MCF 10A (cell line): ENCODE data around the gene TAS1R1. TPM values are rescaled to one million over a fixed set of nuclear protein-coding genes. Genes with fewer than 3 reads are reported as not detected.

Experiments used
- BruUV-seq: library from RNA; stranded (reverse); fragments of 400-500 nt; replicated peaks from 2 replicates; lab custom pipeline; 2021; lab: Mats Ljungman, UMichigan
- CTCF ChIA-PET: fragments of 300-600 bp; sonication (Branson Sonifier 250); formaldehyde crosslinking; extraction: SDS; loops from one replicate; lab custom pipeline; 2021; ENCODE audit warnings: antibody characterized with exemption, inconsistent platforms; lab: Yijun Ruan, JAX
- POLR2A ChIA-PET: fragments of 300-600, 350-650 bp; sonication (Branson Sonifier 250); formaldehyde crosslinking; extraction: SDS; loops from one replicate; lab custom pipeline; 2020; ENCODE audit warnings: antibody characterized with exemption, inconsistent platforms; lab: Yijun Ruan, JAX
- DNase-seq: peaks from one replicate; pipeline ENCODE4 v3.0.0-alpha.2; 2018; ENCODE audit not compliant: unreplicated experiment
- H3K27ac Mint-ChIP-seq: one replicate; pipeline ENCODE4 v1.8.0; 2022; ENCODE audit warnings: mild to moderate bottlenecking, low read depth, mixed read lengths; ENCODE audit not compliant: unreplicated experiment
- H3K27me3 Mint-ChIP-seq: one replicate; pipeline ENCODE4 v1.8.0; 2022; ENCODE audit warnings: mixed read lengths; ENCODE audit not compliant: insufficient read depth, unreplicated experiment
- H3K36me3 Mint-ChIP-seq: one replicate; pipeline ENCODE4 v1.8.0; 2022; ENCODE audit warnings: mild to moderate bottlenecking, moderate library complexity, mixed read lengths; ENCODE audit not compliant: insufficient read depth, unreplicated experiment
- H3K4me1 Mint-ChIP-seq: one replicate; pipeline ENCODE4 v1.8.0; 2022; ENCODE audit warnings: mixed read lengths; ENCODE audit not compliant: insufficient read depth, unreplicated experiment
- H3K4me3 Mint-ChIP-seq: one replicate; pipeline ENCODE4 v1.8.0; 2022; ENCODE audit warnings: mild to moderate bottlenecking, moderate library complexity, mixed read lengths; ENCODE audit not compliant: unreplicated experiment
- H3K9me3 Mint-ChIP-seq: one replicate; pipeline ENCODE4 v1.8.0; 2022; ENCODE audit warnings: mixed read lengths; ENCODE audit not compliant: unreplicated experiment
- intact Hi-C: fragments of 100-400 bp; cut with micrococcal nuclease; formaldehyde crosslinking; loops from 2 replicates; pipeline ENCODE4 v1.14.1; 2022
- total RNA-seq: library from RNA; stranded (reverse); gene quantifications from 2 replicates; pipeline ENCODE4 v1.2.3, GENCODE V29; 2022
- TF ChIP-seq, protein P1 (sequence below): fragments of 200-600 bp; IDR thresholded peaks from one replicate; pipeline ENCODE4 v1.8.0; 2022; ENCODE audit warnings: antibody characterized with exemption, mild to moderate bottlenecking; ENCODE audit not compliant: unreplicated experiment

The TAS1R1 gene
- total RNA-seq, 1 experiment from 2014 or later, result not detected

DNA sequence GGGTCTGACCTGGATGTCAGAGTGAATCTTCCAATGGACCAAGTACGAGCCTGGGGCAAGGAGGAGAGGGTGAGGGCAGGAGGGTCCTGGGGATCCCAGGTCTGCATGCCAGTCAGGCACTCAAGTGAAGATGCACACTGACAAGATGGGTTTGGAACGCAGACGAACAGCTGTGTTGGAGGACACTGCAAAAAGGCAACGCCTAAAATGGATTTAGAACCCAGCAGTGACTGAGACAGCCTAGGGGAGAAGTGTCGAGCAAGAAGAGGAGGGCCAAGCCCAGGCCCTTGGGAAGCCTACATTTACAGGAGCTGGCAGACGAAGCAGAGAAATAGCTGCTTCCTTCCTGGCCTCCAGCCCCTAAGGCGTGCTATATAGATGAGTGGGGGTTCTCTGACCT lies 26.6 kb upstream of the TAS1R1 start:
- no peak overlapping the region for H3K4me3 Mint-ChIP-seq
- POLR2A ChIA-PET, result interaction anchor here (0.8 kb wide), 1 partner anchor 30 kb away, joined by 3 read pairs; no protein-coding TSS in a partner anchor
- no peak for DNase-seq
- BruUV-seq, result no TSS peak
- intact Hi-C loops, result no loop called here
- no peaks in the 10 kb centered on the region for H3K27me3 Mint-ChIP-seq
- no peaks in the 10 kb centered on the region for H3K4me1 Mint-ChIP-seq
- TF ChIP-seq, protein P1, sequence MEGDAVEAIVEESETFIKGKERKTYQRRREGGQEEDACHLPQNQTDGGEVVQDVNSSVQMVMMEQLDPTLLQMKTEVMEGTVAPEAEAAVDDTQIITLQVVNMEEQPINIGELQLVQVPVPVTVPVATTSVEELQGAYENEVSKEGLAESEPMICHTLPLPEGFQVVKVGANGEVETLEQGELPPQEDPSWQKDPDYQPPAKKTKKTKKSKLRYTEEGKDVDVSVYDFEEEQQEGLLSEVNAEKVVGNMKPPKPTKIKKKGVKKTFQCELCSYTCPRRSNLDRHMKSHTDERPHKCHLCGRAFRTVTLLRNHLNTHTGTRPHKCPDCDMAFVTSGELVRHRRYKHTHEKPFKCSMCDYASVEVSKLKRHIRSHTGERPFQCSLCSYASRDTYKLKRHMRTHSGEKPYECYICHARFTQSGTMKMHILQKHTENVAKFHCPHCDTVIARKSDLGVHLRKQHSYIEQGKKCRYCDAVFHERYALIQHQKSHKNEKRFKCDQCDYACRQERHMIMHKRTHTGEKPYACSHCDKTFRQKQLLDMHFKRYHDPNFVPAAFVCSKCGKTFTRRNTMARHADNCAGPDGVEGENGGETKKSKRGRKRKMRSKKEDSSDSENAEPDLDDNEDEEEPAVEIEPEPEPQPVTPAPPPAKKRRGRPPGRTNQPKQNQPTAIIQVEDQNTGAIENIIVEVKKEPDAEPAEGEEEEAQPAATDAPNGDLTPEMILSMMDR, result no peak
- peaks cover 97% of the 10 kb centered on the region for H3K36me3 Mint-ChIP-seq
- H3K27ac Mint-ChIP-seq, result no peak overlapping the region
- H3K9me3 Mint-ChIP-seq, result no peaks in the 10 kb centered on the region
- CTCF ChIA-PET, result interaction anchor here (0.6 kb wide), 1 partner anchor 42 kb away, joined by 3 read pairs; no protein-coding TSS in a partner anchor

DNA sequence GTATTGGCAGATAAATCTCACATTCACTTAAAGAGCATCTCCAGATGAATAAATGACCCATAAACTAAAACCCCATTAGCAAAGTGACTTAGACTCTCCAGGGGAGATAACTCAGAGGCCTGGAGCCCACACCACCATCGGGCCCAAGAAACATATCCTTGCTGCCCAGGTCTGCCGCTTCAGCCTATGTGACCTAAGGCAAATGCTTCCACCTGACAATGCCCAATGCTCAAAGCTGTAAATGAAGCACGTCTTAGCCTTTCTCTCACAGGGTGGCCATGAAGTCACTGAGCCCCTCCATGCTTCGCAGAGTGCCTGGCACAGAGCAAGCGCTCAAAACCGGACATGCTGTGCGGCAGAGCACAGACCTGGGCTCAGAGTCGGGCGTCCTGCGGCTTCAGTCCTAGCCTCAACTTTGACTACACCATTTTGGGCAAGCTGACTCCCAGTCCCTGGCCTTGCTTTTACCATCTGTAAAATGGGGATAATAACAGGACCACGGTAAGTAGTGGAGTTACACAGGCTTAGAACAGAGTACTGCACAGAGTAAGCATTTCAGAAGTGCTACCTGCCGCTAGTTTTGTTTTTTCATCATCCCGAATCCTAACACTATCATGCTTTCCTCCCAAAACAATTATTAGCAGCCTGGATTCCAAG lies 24.5 kb upstream of the TAS1R1 start:
- intact Hi-C loops, result no loop called here
- Mint-ChIP-seq H3K27ac (no peak overlapping the region), H3K4me1 (no peaks in the 10 kb centered on the region), H3K36me3 (peaks cover 93% of the 10 kb centered on the region), H3K4me3 (no peak overlapping the region), H3K9me3 (no peaks in the 10 kb centered on the region), H3K27me3 (no peaks in the 10 kb centered on the region)
- ChIA-PET CTCF (interaction anchor here (0.6 to 2.0 kb wide), 2 partner anchors 24 to 114 kb away, joined by 3 to 6 read pairs; partner anchors contain the start of gene TAS1R1), POLR2A (no interaction called here)
- TF ChIP-seq, protein P1, result no peak
- no peak for DNase-seq
- BruUV-seq, result no TSS peak

DNA sequence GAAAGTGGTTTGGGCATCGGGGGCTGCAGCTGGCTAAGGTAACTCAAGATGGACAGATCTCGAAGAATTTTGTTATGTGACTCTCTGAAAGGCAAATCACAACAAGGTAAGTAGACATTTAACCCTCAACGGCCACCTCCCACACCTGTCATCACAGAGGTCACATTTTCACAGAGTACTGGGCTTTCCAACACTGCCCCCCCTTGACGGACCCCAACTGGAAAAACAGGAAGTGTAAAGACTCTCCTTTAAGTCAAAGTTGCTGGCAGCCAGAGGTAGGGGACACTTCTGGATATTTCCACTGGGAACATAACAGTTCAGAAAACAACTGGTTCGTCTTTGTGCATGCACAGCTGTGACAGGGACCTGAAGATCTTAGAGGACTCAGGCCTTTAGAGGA lies 23.1 kb upstream of the TAS1R1 start:
- ChIA-PET POLR2A (no interaction called here), CTCF (interaction anchor here (0.5 to 2.0 kb wide), 3 partner anchors 9 to 26 kb away, joined by 3 to 6 read pairs (median 4); partner anchors contain the start of gene TAS1R1)
- no TSS peak for BruUV-seq
- Mint-ChIP-seq H3K4me3 (no peak overlapping the region), H3K27ac (no peak overlapping the region), H3K27me3 (no peaks in the 10 kb centered on the region), H3K36me3 (peaks cover 84% of the 10 kb centered on the region), H3K4me1 (no peaks in the 10 kb centered on the region), H3K9me3 (no peaks in the 10 kb centered on the region)
- TF ChIP-seq, protein P1, result no peak
- intact Hi-C loops, result no loop called here
- DNase-seq, result no peak

DNA sequence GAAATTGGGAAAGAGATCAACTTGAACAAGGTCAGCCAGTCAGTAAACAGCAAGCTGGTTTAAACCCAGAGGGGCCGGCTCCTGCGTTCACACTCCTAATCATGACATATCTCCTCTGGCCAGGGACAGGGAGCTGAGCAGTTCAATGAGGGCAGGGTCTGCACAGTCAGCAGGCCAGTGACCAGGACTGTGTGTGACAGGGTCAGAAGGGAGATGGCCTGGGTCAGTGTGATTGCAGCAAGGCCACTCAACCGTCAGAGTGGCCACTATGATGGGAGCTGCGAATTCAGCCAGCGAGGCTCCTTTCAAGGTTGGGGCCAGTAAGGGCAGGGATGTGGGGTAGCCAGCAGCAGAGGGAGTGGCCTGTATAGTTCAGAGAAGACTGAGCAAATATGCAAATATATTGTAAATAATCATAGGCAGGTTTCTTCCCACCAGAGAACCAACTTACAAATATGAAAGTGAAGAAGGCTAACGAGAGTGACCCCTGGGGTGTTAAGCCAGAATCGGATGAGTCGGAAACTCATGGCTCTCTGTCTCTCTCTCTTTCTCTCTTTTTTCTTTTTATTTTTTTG lies 20.8 kb upstream of the TAS1R1 start:
- intact Hi-C loops, result no loop called here
- Mint-ChIP-seq H3K27me3 (no peaks in the 10 kb centered on the region), H3K9me3 (no peaks in the 10 kb centered on the region), H3K36me3 (peaks cover 68% of the 10 kb centered on the region), H3K4me1 (no peaks in the 10 kb centered on the region), H3K27ac (no peak overlapping the region), H3K4me3 (no peak overlapping the region)
- CTCF ChIA-PET, result interaction anchor here (1.2 to 2.2 kb wide), 3 partner anchors 11 to 20 kb away, joined by 6 to 8 read pairs (median 6); partner anchors contain the start of genes NOL9 and TAS1R1
- TF ChIP-seq, protein P1, result no peak
- BruUV-seq, result no TSS peak
- POLR2A ChIA-PET, result interaction anchor here (0.7 kb wide), 1 partner anchor 85 kb away, joined by 3 read pairs; no protein-coding TSS in a partner anchor
- DNase-seq, result no peak
